GM15510 (cell line): ENCODE results near the gene SYT7.

Source experiments
- POLR2A ChIP-seq: IDR thresholded peaks from 3 replicates; pipeline ENCODE4 v1.6.1; 2011; ENCODE audit warnings: borderline replicate concordance; ENCODE audit not compliant: insufficient read length; ENCODE audit errors: extremely low read depth

SYT7 gene

DNA sequence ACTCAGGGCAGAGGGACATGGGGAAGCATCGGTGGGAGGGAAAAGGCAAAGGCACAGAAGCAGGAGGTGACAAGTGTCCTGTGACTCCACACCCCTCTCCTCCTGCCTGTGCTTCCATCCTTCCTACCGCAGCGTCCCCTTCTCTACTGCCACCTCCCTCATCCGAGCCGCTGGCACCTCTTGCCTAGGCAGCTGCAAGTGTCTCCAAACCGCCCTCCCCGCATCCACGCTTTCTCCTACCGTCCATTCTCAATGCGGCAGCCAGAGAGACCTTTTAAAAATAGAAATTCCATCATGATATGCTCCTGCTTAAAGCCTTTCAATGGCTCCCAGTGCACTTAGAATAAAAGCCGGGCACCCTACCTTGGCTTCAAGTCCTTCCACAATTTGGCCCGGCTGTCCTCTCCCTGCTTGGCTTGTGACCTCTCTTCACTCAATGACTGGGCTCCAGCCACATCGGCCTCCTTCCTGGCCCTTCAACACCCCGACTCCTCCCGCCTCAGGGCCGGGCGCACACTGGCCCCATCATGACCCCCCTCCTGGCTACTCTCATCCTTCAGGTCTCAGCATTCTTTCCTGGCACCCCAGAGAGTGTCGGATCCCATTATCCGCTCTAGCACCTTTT lies 55.8 kb downstream of the SYT7 start:
- no peak for TF ChIP-seq POLR2A

DNA sequence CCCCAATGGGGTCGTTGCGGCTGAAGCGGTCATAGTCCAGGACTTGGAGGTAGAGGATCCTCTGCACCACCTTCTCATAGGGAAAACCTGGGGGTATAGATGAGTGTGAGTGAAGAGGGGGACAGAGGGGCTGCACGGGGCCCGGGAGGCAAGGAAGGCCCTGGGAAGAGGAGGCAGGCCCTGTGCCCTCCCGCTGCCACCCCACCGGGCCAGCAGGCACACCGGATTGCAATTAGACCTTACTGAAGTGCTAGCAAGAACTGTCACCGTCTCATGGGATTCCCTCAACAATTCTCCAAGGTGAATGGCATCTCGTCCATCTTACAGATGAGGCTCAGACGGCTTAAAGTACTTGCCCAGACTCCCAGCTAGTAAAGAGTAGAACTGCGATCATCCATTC lies 56.4 kb downstream of the SYT7 start:
- TF ChIP-seq POLR2A: no peak

DNA sequence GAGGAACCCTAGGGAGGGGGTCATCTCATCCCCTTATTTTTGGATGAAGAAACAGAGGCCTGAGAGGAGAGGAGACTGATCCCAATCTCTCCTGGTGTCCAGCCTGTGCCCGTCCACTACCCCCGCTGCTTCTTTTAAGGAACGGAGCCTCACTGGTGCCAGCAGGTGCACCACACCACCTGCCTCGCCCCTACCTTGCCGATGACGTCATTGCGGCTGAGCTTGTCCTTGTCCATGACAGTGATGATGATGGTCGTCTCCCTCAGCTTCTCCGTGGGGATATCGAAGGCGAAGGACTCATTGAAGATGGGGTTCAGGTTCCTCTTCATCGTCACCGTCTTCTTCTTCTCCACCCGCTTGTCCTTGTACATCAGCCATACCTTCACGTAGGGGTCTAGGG lies 58.0 kb downstream of the SYT7 start:
- no peak for TF ChIP-seq POLR2A

DNA sequence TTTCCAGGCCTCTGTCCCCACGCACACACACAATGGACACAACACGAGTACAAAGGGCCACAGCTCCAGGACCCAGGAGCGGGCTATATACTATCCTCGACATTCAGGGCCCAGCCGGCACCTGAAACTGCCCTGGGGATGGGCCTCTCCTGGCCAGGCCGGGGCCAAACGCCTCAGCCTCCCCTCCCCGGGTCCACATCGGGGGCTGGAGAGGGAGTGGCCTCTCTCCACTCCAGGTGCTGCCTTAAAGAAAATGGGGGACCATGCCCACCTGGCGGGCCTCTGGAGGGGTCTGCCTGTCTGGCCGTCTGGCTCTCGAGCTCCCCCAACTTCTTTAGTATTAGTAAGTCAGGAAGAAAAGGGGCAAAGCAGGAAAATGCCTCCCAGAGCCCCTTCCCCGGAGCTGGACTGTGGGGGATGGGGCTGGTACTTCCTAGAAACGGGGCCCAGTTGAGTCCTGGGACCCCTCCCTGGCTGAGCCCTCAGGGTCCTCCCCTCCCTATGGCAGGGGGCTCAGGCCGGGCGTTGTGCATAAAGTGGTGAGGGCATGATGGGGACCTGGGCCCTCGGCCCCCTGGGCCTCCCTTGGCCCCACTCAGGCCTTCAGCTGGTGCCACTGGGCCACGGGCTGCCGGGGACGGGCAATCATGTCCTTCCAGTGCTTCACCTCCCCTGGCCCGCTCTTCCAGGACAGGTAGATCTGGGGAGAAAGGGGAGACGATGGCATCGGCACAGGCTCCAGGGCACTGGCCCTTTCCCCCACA lies 62.7 kb downstream of the SYT7 start:
- no peak for TF ChIP-seq POLR2A

DNA sequence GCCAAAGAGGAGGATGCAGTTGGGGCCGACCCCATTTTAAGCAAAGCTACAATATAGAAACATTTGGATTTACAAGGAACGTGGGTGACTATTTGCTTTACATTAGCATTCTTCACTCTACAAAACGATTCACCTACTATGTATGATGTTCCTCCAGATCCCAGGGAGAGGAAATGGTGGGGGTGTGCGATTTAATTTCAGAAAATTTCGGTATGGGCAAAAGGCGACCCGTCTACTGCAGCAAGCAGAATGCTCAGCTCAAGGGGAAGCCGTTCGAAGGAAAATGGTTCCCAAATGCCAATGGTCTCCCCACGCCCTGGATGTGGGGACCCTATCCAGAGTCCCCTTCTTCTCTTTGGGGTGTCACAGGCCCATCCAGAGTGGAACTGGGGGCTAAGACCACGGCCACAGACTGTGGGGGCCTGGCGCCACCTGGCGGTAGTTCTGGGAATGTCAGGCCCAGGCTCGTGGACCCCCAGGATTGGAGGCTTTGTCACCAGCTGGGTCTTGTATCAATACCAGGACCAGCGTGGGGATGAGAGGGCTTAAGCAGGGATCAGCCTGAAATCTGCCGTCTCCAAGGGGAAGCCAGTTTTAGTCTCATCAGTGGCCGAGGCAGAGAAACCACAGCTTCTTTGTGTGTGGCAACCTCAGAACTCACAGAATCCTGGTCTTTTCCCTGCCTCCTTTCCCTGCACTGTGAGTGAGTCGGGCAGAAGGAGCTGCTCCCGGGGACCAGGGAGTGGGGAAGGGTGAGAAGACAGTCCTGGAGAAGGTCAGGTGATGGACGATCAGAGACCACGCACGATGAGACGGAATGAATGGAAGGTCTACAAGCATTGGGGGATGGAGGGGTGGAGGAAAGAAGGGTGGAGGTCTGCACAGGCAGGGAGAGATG lies 64.0 kb downstream of the SYT7 start:
- TF ChIP-seq POLR2A: no peak

DNA sequence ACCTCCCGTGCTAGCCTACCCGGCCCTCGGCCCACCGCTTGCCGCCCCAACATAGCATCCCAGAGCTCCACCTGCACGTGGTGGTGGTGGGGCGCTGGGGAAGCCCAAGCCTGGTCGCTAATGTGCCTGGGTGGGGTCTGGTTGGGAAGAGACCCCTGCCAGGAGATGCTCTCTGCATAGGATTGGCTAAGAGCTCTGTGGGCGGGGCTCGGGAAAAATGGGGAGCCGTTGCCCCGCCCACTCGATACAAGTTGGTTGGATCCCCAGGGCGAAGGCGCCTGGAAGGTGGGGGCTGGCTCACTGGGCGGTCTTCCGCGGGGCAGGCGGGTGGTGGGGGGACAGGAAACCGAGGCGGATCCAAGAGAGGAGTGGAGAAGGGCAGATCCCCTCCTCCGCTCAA lies 64.7 kb downstream of the SYT7 start:
- no peak for TF ChIP-seq POLR2A

DNA sequence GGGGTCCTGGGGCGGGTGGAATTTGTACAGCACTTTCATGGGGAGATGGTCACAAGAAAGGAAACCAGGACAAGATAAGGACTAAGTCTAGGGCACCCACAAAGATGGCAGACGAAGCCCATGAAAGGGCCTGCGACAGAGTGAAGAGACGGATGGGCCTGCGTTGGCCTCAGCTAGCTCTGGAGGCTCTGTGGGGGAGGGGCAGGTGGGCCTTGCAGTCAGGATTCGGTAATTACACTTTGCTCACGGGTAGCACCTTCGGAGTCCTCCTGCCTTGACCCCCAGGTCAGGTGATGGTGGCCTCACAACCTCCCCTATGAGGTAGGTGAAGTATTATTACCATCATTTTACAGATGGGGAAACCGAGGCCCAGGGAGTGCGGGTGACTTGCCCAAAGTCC lies 65.2 kb downstream of the SYT7 start:
- no peak for TF ChIP-seq POLR2A

DNA sequence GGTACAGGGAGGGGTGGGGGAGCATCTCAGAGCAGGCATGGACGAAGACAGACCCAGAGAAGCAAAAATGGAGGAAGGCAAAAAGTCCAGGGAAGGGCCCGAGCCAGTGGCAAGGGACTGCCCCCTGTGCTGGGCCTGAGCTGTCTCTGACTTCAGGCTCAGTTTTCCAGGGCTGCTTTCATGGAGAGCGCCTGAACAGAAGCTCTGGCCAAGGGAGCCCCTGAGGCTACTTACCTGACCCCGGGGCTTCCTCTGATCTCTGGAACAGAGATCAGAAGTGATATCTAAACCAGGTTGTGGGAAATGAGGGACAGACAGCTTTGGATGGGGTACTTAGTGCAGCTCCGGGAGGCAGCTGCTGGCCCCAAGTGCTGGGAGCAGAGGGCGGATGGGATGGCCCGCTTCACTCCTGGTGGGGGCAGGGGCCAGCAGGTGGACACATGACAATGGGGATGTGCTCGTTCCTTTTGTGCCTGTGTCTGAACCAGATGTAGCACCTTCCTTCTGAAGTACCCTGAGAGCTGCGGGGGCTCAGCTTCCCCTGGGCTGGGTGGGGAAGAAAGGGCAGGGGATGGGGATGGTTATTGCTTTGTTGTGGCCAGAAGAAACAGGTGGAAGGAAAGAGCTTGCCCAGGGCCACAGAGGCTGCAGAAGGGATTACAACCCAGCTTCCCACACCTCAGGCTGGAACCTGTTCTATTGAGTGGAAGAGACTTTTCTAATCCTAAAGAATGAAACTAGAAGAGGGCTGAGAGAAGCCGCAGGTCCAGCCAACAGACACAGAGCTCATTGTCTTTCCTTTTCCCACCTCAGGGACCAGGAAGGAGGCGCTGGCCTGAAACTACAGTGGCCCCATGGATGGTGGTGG lies 66.6 kb downstream of the SYT7 start:
- no peak for TF ChIP-seq POLR2A

DNA sequence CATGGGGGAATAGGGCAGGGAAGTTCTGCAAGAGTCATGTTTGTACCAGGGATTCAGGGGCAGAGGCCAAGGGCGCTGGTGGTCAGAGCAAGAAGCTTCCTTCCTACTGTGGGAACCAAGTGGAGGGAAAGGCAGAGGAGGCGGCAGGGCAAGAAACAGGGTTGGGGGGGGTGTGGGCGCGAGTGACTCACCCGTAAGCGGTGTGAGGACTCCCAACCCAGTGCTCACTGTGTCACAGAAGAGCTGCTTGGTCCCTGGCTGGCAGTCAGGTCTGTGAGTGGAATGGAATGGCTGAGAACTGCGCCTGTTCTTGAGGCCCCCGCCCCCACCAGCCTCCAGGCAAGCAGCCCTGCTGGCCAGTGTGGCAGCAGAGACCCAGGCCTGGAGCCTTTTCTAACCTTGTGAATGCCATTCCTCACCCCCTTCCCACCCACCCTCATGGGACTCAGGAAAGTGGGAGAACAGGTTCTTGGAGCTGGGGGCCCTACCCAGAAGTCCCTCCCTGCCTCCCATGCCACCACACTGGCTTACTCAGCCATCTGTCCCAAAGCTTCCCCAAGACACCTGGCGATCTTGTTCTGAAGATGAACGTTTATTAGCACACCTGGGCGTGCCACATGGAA lies 67.6 kb downstream of the SYT7 start:
- no peak for TF ChIP-seq POLR2A

DNA sequence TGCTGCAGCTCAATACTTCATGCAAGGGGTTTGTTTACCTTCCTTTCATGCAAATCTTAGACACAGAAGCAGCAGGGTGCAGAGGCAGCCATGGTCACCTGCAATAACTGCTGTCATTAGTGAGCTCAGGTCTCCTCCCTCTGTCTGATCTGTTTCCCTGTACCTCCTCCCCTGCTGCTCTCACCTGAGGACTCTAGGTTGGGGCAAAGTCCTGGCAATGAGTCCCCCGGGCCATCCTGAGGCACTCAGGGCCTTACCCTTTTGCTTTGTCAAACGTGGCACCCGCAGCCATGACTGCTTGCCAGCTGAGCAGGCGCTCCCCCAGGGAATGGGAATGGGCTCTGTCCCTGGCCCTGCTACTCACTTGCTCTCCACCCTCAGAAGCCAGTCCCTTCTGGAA lies 68.4 kb downstream of the SYT7 start:
- TF ChIP-seq POLR2A: no peak

DNA sequence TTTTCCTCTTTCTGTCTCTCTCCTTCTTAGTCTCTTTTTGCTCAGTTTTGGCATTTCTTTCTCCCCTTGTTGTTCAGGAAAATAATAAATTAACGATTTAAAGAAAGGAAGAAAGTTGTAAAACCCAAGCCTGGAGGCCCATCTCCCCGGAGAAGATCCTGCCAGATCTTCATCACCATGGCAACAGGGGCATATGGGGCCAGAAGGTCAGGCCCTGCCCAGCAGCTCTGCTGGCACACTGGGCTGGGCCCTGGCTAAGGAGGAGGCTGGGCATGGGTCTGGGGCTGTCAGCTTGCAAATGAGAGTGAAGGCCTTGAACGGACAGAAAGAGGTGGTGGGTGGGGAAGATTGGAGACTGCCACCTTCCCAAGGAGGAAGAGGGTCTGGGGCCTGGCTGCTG lies 69.5 kb downstream of the SYT7 start:
- no peak for TF ChIP-seq POLR2A

DNA sequence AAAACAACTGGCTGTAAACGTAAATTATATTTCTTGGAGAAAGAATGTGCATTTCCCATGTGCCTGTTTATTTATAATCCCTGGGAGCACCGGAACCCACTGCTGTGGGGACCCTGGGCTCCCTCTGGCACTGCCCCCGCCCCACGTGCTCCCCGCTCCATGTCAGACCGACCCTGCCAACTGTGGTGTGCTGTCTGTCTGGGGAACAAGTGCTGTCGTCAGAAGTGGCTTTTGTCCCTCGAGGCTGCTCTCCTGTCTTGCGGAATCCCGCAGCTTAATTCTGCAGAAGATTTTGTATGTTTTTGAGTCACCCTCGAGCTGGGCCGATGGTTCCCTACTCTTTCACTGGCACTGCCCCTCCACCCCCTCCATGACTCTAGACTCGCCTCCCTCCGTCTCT lies 69.9 kb downstream of the SYT7 start:
- no peak for TF ChIP-seq POLR2A

DNA sequence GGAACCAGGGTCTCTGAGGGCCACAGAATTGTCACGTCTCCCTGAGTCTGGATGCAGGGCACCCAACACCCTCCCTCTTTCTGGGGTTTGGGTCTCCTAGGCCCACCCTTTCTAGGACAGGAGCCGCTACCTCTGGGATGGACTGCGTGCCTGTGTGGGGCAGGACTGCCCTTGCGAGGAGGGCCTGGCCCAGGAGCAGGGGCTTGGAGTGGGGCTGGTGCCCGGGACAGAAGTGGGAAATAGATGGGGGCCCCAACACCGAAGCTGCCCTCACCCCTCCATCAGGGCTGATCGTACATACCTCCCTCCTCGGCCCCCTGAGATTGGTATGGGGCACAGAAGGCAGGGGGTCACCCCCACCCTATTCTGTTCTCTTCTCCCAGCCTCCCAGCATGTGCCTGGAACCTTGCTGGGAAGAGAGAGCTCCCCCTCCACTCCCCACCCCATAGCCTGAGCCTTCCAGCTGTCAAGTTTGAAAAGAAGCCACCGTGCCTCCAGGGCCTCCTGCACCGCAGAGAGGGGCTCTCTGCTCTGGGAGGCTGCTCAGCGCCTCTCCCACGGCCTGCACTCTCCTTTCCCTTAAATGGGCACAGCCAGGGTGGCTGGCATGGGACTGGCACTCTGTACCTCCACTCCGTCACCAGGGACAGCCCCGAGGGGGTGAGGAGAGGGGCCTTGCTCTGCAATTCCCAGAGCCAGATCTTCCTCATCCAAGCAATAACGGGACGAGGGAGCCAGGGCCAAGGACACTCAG lies 70.5 kb downstream of the SYT7 start:
- no peak for TF ChIP-seq POLR2A

DNA sequence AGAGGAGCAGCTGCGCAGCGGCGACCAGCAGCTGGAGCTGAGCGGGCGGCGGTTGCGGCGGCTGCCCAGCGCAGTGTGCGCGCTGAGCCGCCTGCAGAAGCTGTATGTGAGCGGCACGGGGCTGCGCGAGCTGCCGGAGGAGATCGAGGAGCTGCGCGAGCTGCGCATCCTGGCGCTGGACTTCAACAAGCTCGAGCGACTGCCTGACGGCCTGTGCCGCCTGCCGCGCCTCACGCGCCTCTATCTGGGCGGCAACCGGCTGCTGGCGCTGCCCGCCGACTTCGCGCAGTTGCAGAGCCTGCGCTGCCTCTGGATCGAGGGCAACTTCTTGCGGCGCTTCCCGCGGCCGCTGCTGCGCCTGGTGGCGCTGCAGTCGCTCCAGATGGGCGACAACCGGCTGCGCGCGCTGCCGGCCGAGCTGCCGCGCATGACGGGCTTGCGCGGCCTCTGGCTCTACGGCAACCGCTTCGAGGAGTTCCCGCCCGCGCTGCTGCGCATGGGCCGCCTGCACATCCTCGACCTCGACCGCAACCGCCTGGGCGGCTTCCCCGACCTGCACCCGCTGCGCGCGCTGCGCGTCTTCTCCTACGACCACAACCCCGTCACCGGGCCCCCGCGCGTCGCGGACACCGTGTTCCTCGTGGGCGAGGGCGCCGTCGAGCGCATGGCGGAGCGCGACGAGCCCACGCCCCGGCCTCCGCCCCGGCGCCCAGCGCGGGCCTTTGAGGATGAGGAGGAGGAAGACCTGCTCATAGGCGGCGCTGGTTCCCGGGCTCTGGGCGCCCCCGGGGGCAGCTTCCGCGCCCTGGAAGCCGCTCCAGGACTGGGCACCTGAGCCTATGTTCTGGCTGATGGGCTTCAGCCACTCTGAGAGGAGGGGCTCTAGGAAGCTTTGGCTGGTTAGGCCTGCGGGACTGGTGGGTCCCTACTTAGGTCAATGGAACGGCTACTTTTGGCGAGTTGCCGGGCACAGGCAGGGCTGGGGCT lies 71.5 kb downstream of the SYT7 start:
- TF ChIP-seq POLR2A: no peak
